Parathyroid adenoma (tissue), 2 donors: ENCODE measurements around the gene GARIN5A.

Experiments
- H2AFZ ChIP-seq: fragments of 300-600 bp; sonication (generic); one replicate; pipeline ENCODE4 v1.7.0; 2017; ENCODE audit warnings: antibody characterized with exemption, mild to moderate bottlenecking
- H3K27ac ChIP-seq: fragments of 300-600 bp; sonication (generic); one replicate; pipeline ENCODE4 v1.7.0; 2017
- H3K27me3 ChIP-seq: fragments of 300-600 bp; sonication (generic); one replicate; pipeline ENCODE4 v1.7.0; 2017; ENCODE audit warnings: low read length; ENCODE audit not compliant: control insufficient read depth, insufficient read depth
- H3K36me3 ChIP-seq: fragments of 300-600 bp; sonication (generic); one replicate; pipeline ENCODE4 v1.7.0; 2017; ENCODE audit warnings: low read length; ENCODE audit not compliant: control insufficient read depth, insufficient read depth
- H3K4me1 ChIP-seq: fragments of 300-600 bp; sonication (generic); one replicate; pipeline ENCODE4 v1.7.0; 2017; ENCODE audit warnings: control low read depth
- H3K4me2 ChIP-seq: fragments of 300-600 bp; sonication (generic); one replicate; pipeline ENCODE4 v1.7.0; 2017; ENCODE audit warnings: low read length
- H3K4me3 ChIP-seq: fragments of 300-600 bp; sonication (generic); one replicate; pipeline ENCODE4 v1.7.0; 2017; ENCODE audit warnings: low read depth, low read length
- H3K79me2 ChIP-seq: fragments of 300-600 bp; sonication (generic); one replicate; pipeline ENCODE4 v1.7.0; 2017; ENCODE audit warnings: control low read depth
- H3K9ac ChIP-seq: fragments of 300-600 bp; sonication (generic); one replicate; pipeline ENCODE4 v1.7.0; 2017; ENCODE audit warnings: mild to moderate bottlenecking
- H3K9me3 ChIP-seq: fragments of 300-600 bp; sonication (generic); one replicate; pipeline ENCODE4 v1.7.0; 2017; ENCODE audit warnings: low read length; ENCODE audit not compliant: control insufficient read depth
- CTCF ChIP-seq: fragments of 300-600 bp; sonication (generic); IDR thresholded peaks from one replicate; pipeline ENCODE4 v1.7.0; 2017; ENCODE audit warnings: antibody characterized with exemption, mild to moderate bottlenecking
- donor health status: primary hyperparathyroidism.

Gene GARIN5A

GRCh38 chr19:50459067-50459456 lies 17.6 kb downstream of the GARIN5A start:
- H2AFZ ChIP-seq, result no peak overlapping the region
- no peaks in the 10 kb centered on the region for H3K4me1 ChIP-seq
- TF ChIP-seq CTCF, result no peak
- no peak overlapping the region for H3K9ac ChIP-seq
- no peaks in the 10 kb centered on the region for H3K9me3 ChIP-seq
- no peaks in the 10 kb centered on the region for H3K27me3 ChIP-seq
- no peak overlapping the region for H3K4me2 ChIP-seq
- no peaks in the 10 kb centered on the region for H3K36me3 ChIP-seq
- no peaks in the 10 kb centered on the region for H3K79me2 ChIP-seq
- H3K27ac ChIP-seq, result no peak overlapping the region
- H3K4me3 ChIP-seq, result no peak overlapping the region

- no peaks in the 10 kb centered on the region for H3K27me3 ChIP-seq
- TF ChIP-seq CTCF, result no peak
- H2AFZ ChIP-seq, result no peak overlapping the region
- H3K27ac ChIP-seq, result no peak overlapping the region
- no peaks in the 10 kb centered on the region for H3K36me3 ChIP-seq
- H3K4me3 ChIP-seq, result no peak overlapping the region
- H3K4me1 ChIP-seq, result no peaks in the 10 kb centered on the region
- H3K9ac ChIP-seq, result no peak overlapping the region
- H3K79me2 ChIP-seq, result no peaks in the 10 kb centered on the region
- no peaks in the 10 kb centered on the region for H3K9me3 ChIP-seq
- H3K4me2 ChIP-seq, result no peak overlapping the region
Observed at GRCh38 chr19:50458396-50459066, 18.1 kb downstream of the GARIN5A start.

- Histone ChIP-seq H3K4me3 (no peak overlapping the region), H3K36me3 (no peaks in the 10 kb centered on the region), H2AFZ (no peak overlapping the region), H3K4me1 (no peaks in the 10 kb centered on the region), H3K4me2 (no peak overlapping the region), H3K79me2 (no peaks in the 10 kb centered on the region), H3K27me3 (no peaks in the 10 kb centered on the region), H3K27ac (no peak overlapping the region), H3K9me3 (no peaks in the 10 kb centered on the region), H3K9ac (no peak overlapping the region)
- no peak for TF ChIP-seq CTCF
Observed at GRCh38 chr19:50457300-50457699, 19.3 kb downstream of the GARIN5A start.

- H3K27me3 ChIP-seq, result no peaks in the 10 kb centered on the region
- H3K4me3 ChIP-seq, result no peak overlapping the region
- no peak overlapping the region for H3K4me2 ChIP-seq
- no peak overlapping the region for H3K9ac ChIP-seq
- no peak overlapping the region for H3K27ac ChIP-seq
- H2AFZ ChIP-seq, result no peak overlapping the region
- H3K36me3 ChIP-seq, result no peaks in the 10 kb centered on the region
- H3K9me3 ChIP-seq, result no peaks in the 10 kb centered on the region
- TF ChIP-seq CTCF, result no peak
- no peaks in the 10 kb centered on the region for H3K79me2 ChIP-seq
- H3K4me1 ChIP-seq, result no peaks in the 10 kb centered on the region
Observed at GRCh38 chr19:50455992-50456391, 20.7 kb downstream of the GARIN5A start.

GRCh38 chr19:50453243-50453642 lies 23.4 kb downstream of the GARIN5A start:
- no peak for TF ChIP-seq CTCF
- H2AFZ ChIP-seq, result no peak overlapping the region
- H3K4me3 ChIP-seq, result no peak overlapping the region
- H3K27ac ChIP-seq, result no peak overlapping the region
- H3K4me2 ChIP-seq, result no peak overlapping the region
- no peaks in the 10 kb centered on the region for H3K9me3 ChIP-seq
- H3K36me3 ChIP-seq, result no peaks in the 10 kb centered on the region
- no peaks in the 10 kb centered on the region for H3K4me1 ChIP-seq
- H3K79me2 ChIP-seq, result no peaks in the 10 kb centered on the region
- H3K27me3 ChIP-seq, result no peaks in the 10 kb centered on the region
- H3K9ac ChIP-seq, result no peak overlapping the region
